ENCODE measurements around the gene SCN7A.
"Not testable (repeated sequence)": the region's sequence is repeated elsewhere in the genome, so short reads cannot be mapped to it uniquely, and the experiment has no call there.

The SCN7A gene

GRCh38 chr2:166373951-166374350 lies 120.1 kb downstream of the SCN7A start:
- peaks cover 33% of the 10 kb centered on the region for H3K4me1 ChIP-seq (ENCODE audit: control insufficient read depth, insufficient read depth, low read length)
- H3K27ac ChIP-seq (ENCODE audit: low read depth, low read length), result no peak overlapping the region
- H3K27me3 ChIP-seq (ENCODE audit: control insufficient read depth, insufficient read depth, low read length), result peaks cover 16% of the 10 kb centered on the region; the same call in 1 of the 2 replicates
- H3K4me3 ChIP-seq (ENCODE audit: low read depth, low read length), result no peak overlapping the region; the same call in 1 of the 2 replicates
- H3K9me3 ChIP-seq (ENCODE audit: control insufficient read depth, insufficient read depth, low read length), result no peaks in the 10 kb centered on the region
- H3K36me3 ChIP-seq (ENCODE audit: control insufficient read depth, insufficient read depth, low read length), result no peaks in the 10 kb centered on the region
- no peak overlapping the region for H3K9ac ChIP-seq (ENCODE audit: low read depth, low read length)

- Histone ChIP-seq H3K27me3 (ENCODE audit: control insufficient read depth, insufficient read depth, low read length) (peaks cover 16% of the 10 kb centered on the region; the same call in 1 of the 2 replicates), H3K9me3 (ENCODE audit: control insufficient read depth, insufficient read depth, low read length) (no peaks in the 10 kb centered on the region), H3K27ac (ENCODE audit: low read depth, low read length) (no peak overlapping the region), H3K36me3 (ENCODE audit: control insufficient read depth, insufficient read depth, low read length) (no peaks in the 10 kb centered on the region), H3K4me3 (ENCODE audit: low read depth, low read length) (no peak overlapping the region; the same call in 1 of the 2 replicates), H3K4me1 (ENCODE audit: control insufficient read depth, insufficient read depth, low read length) (peaks cover 33% of the 10 kb centered on the region), H3K9ac (ENCODE audit: low read depth, low read length) (no peak overlapping the region)
These were observed 120.5 kb downstream of the SCN7A start for GRCh38 chr2:166373539-166373938.

- Histone ChIP-seq H3K27me3 (ENCODE audit: control insufficient read depth, insufficient read depth, low read length) (peaks cover 16% of the 10 kb centered on the region; the same call in 1 of the 2 replicates), H3K9me3 (ENCODE audit: control insufficient read depth, insufficient read depth, low read length) (no peaks in the 10 kb centered on the region), H3K36me3 (ENCODE audit: control insufficient read depth, insufficient read depth, low read length) (no peaks in the 10 kb centered on the region), H3K4me1 (ENCODE audit: control insufficient read depth, insufficient read depth, low read length) (peaks cover 33% of the 10 kb centered on the region), H3K9ac (ENCODE audit: low read depth, low read length) (no peak overlapping the region), H3K27ac (ENCODE audit: low read depth, low read length) (no peak overlapping the region), H3K4me3 (ENCODE audit: low read depth, low read length) (peak overlapping the region; percentile 45; the same call in 1 of the 2 replicates)
These were observed 120.9 kb downstream of the SCN7A start for GRCh38 chr2:166373105-166373504.

GRCh38 chr2:166372046-166372445 lies 122.0 kb downstream of the SCN7A start:
- H3K4me1 ChIP-seq (ENCODE audit: control insufficient read depth, insufficient read depth, low read length), result peaks cover 33% of the 10 kb centered on the region
- H3K36me3 ChIP-seq (ENCODE audit: control insufficient read depth, insufficient read depth, low read length), result no peaks in the 10 kb centered on the region
- no peak overlapping the region for H3K4me3 ChIP-seq (ENCODE audit: low read depth, low read length)
- no peaks in the 10 kb centered on the region for H3K9me3 ChIP-seq (ENCODE audit: control insufficient read depth, insufficient read depth, low read length)
- H3K27me3 ChIP-seq (ENCODE audit: control insufficient read depth, insufficient read depth, low read length), result peaks cover 13% of the 10 kb centered on the region; the same call in 1 of the 2 replicates
- no peak overlapping the region for H3K27ac ChIP-seq (ENCODE audit: low read depth, low read length)
- no peak overlapping the region for H3K9ac ChIP-seq (ENCODE audit: low read depth, low read length)

- no peaks in the 10 kb centered on the region for H3K36me3 ChIP-seq (ENCODE audit: control insufficient read depth, insufficient read depth, low read length)
- no peaks in the 10 kb centered on the region for H3K4me1 ChIP-seq (ENCODE audit: control insufficient read depth, insufficient read depth, low read length)
- H3K4me3 ChIP-seq (ENCODE audit: low read depth, low read length), result no peak overlapping the region
- no peak overlapping the region for H3K27ac ChIP-seq (ENCODE audit: low read depth, low read length)
- H3K27me3 ChIP-seq (ENCODE audit: control insufficient read depth, insufficient read depth, low read length), result no peaks in the 10 kb centered on the region
- no peaks in the 10 kb centered on the region for H3K9me3 ChIP-seq (ENCODE audit: control insufficient read depth, insufficient read depth, low read length)
- no peak overlapping the region for H3K9ac ChIP-seq (ENCODE audit: low read depth, low read length)
These were observed 128.1 kb downstream of the SCN7A start for GRCh38 chr2:166365803-166366420.

- H3K9me3 ChIP-seq (ENCODE audit: control insufficient read depth, insufficient read depth, low read length), result no peaks in the 10 kb centered on the region
- no peak overlapping the region for H3K27ac ChIP-seq (ENCODE audit: low read depth, low read length)
- H3K9ac ChIP-seq (ENCODE audit: low read depth, low read length), result no peak overlapping the region
- H3K27me3 ChIP-seq (ENCODE audit: control insufficient read depth, insufficient read depth, low read length), result no peaks in the 10 kb centered on the region
- H3K4me3 ChIP-seq (ENCODE audit: low read depth, low read length), result no peak overlapping the region
- no peaks in the 10 kb centered on the region for H3K4me1 ChIP-seq (ENCODE audit: control insufficient read depth, insufficient read depth, low read length)
- H3K36me3 ChIP-seq (ENCODE audit: control insufficient read depth, insufficient read depth, low read length), result no peaks in the 10 kb centered on the region
These were observed 128.8 kb downstream of the SCN7A start for GRCh38 chr2:166365239-166365638.

GRCh38 chr2:166364476-166365161 lies 129.4 kb downstream of the SCN7A start:
- Histone ChIP-seq H3K4me3 (ENCODE audit: low read depth, low read length) (no peak overlapping the region), H3K36me3 (ENCODE audit: control insufficient read depth, insufficient read depth, low read length) (no peaks in the 10 kb centered on the region), H3K27ac (ENCODE audit: low read depth, low read length) (no peak overlapping the region), H3K4me1 (ENCODE audit: control insufficient read depth, insufficient read depth, low read length) (no peaks in the 10 kb centered on the region), H3K27me3 (ENCODE audit: control insufficient read depth, insufficient read depth, low read length) (no peaks in the 10 kb centered on the region), H3K9ac (ENCODE audit: low read depth, low read length) (no peak overlapping the region), H3K9me3 (ENCODE audit: control insufficient read depth, insufficient read depth, low read length) (no peaks in the 10 kb centered on the region)

GRCh38 chr2:166361351-166362153 lies 132.5 kb downstream of the SCN7A start:
- H3K27me3 ChIP-seq (ENCODE audit: control insufficient read depth, insufficient read depth, low read length), result no peaks in the 10 kb centered on the region
- H3K9ac ChIP-seq (ENCODE audit: low read depth, low read length), result no peak overlapping the region
- H3K4me1 ChIP-seq (ENCODE audit: control insufficient read depth, insufficient read depth, low read length), result 0 out of 2 replicates have a peak, but pooled peaks cover 4% of the 10 kb centered on the region
- no peaks in the 10 kb centered on the region for H3K9me3 ChIP-seq (ENCODE audit: control insufficient read depth, insufficient read depth, low read length)
- no peak overlapping the region for H3K27ac ChIP-seq (ENCODE audit: low read depth, low read length)
- no peaks in the 10 kb centered on the region for H3K36me3 ChIP-seq (ENCODE audit: control insufficient read depth, insufficient read depth, low read length)
- H3K4me3 ChIP-seq (ENCODE audit: low read depth, low read length), result no peak overlapping the region

GRCh38 chr2:166360906-166361305 lies 133.1 kb downstream of the SCN7A start:
- H3K4me3 ChIP-seq (ENCODE audit: low read depth, low read length), result no peak overlapping the region
- H3K9me3 ChIP-seq (ENCODE audit: control insufficient read depth, insufficient read depth, low read length), result no peaks in the 10 kb centered on the region
- H3K9ac ChIP-seq (ENCODE audit: low read depth, low read length), result no peak overlapping the region
- H3K4me1 ChIP-seq (ENCODE audit: control insufficient read depth, insufficient read depth, low read length), result 0 out of 2 replicates have a peak, but pooled peaks cover 4% of the 10 kb centered on the region
- H3K36me3 ChIP-seq (ENCODE audit: control insufficient read depth, insufficient read depth, low read length), result no peaks in the 10 kb centered on the region
- no peaks in the 10 kb centered on the region for H3K27me3 ChIP-seq (ENCODE audit: control insufficient read depth, insufficient read depth, low read length)
- no peak overlapping the region for H3K27ac ChIP-seq (ENCODE audit: low read depth, low read length)

GRCh38 chr2:166360426-166360825 lies 133.6 kb downstream of the SCN7A start:
- Histone ChIP-seq H3K9me3 (ENCODE audit: control insufficient read depth, insufficient read depth, low read length) (no peaks in the 10 kb centered on the region), H3K27ac (ENCODE audit: low read depth, low read length) (no peak overlapping the region), H3K36me3 (ENCODE audit: control insufficient read depth, insufficient read depth, low read length) (no peaks in the 10 kb centered on the region), H3K4me3 (ENCODE audit: low read depth, low read length) (no peak overlapping the region), H3K27me3 (ENCODE audit: control insufficient read depth, insufficient read depth, low read length) (no peaks in the 10 kb centered on the region), H3K4me1 (ENCODE audit: control insufficient read depth, insufficient read depth, low read length) (0 out of 2 replicates have a peak, but pooled peaks cover 4% of the 10 kb centered on the region), H3K9ac (ENCODE audit: low read depth, low read length) (no peak overlapping the region)

- not testable (repeated sequence) for H3K9ac ChIP-seq (ENCODE audit: low read depth, low read length); H3K9me3 ChIP-seq (ENCODE audit: control insufficient read depth, insufficient read depth, low read length); H3K27ac ChIP-seq (ENCODE audit: low read depth, low read length)
These were observed 136.1 kb downstream of the SCN7A start for GRCh38 chr2:166357950-166358321.

More at GRCh38 chr2:166357950-166358321, 136.1 kb downstream of the SCN7A start:
- H3K4me1 ChIP-seq (ENCODE audit: control insufficient read depth, insufficient read depth, low read length); H3K4me3 ChIP-seq (ENCODE audit: low read depth, low read length); H3K36me3 ChIP-seq (ENCODE audit: control insufficient read depth, insufficient read depth, low read length); H3K27me3 ChIP-seq (ENCODE audit: control insufficient read depth, insufficient read depth, low read length): not testable (repeated sequence)
